ENCODE data around the gene CD68.

- TF ChIP-seq CTCF (IDR thresholded peaks at IDR 0.05): no peak
- no peak for TF ChIP-seq POLR2A (IDR thresholded peaks at IDR 0.05)
Observed at GRCh38 chr17:7538891-7539545, 40.4 kb upstream of the CD68 start.
